Bladder microvascular endothelial cell (primary cell): Measurements from ENCODE around the gene AHSG. TPM values are rescaled to one million over a fixed set of nuclear protein-coding genes. Genes with fewer than 3 reads are reported as not detected.

Experiments
- total RNA-seq: library from RNA; depleted of rRNA; stranded (reverse); fragments of >200 nt; gene quantifications from 2 replicates; pipeline ENCODE4 v1.2.3, GENCODE V29; 2014

Gene AHSG
- not detected in 2 replicates for total RNA-seq

DNA sequence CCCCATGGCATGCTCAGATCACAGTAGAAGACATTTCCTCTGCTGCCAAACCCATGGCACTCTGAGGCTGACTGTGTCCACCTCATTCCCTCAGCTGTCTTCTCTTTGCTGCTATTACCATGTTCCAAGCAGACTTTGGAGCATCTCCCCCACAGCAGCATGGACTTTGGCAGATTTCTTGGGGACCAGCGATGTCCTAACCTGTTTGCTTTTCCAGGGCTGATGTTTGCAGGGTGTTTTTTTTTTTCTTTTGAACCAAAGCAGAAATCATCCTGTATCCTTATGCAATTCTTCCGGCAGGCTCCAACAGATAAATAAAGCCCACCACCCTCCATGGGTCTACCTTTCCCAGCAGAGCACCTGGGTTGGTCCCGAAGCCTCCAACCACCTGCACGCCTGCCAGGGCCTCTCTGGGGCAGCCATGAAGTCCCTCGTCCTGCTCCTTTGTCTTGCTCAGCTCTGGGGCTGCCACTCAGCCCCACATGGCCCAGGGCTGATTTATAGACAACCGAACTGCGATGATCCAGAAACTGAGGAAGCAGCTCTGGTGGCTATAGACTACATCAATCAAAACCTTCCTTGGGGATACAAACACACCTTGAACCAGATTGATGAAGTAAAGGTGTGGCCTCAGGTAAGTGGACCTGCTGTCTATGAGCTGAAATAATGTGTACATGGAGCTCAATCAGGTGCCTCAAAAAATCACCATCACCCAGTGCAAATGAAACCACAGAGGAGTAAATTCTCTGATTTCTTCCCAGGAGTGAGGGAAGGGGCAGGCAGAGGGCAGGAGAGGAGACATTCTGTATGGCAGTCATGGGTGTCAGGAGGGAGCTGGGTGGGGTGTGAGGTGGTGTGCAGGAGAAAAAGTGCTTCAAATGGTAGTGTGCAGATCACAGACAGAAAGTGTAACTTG, at the start of gene AHSG:
AHSG (plus strand) TSS at position 340 of the 916 bp plus-strand sequence; CDS start at position 422, 82 bp downstream.

GRCh38 chr3:186567072-186567921, 45.6 kb upstream of the AHSG start, which contains the start of gene TBCCD1:
Gene TBCCD1, minus strand, starts transcription at chr3:186567339. Its CDS starts 3,010 bp downstream, at chr3:186564329.

DNA sequence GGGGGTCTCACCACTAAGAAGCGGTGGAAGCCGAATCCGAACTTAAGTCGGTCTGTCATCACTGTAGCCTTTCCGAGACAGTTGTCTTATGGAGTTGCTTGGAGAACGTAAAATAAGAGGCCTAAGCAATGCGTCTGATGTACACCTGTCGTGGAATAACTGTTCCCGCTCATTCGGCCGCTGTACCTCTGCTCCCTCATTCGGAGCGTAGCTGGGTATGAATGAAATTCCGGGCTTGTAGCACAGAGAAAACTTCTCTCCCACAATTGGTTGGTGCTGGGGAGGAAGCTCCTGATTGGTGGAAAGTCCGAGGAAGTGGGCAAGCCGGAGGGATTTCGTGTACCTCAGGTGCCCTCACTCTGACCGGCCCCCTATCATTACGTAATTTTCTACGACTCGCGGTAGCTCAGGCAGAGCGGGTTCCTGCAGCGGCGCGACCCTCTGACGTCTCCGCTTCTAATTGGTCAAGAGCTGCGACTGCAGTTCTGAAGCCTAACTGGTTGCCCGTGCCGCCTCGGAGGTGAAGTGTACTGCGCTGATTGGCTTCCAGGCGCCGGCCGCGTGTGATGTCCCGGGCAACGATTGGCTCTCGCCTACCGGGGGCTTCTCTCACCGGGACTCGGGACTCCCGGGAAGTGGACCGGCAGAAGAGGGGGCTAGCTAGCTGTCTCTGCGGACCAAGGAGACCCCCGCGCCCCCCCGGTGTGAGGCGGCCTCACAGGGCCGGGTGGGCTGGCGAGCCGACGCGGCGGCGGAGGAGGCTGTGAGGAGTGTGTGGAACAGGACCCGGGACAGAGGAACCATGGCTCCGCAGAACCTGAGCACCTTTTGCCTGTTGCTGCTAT, 42.5 kb upstream of the AHSG start, which contains the start of gene DNAJB11:
DNAJB11 (plus strand) TSS at position 625 of the 845 bp plus-strand sequence; CDS start at position 803, 178 bp downstream.

DNA sequence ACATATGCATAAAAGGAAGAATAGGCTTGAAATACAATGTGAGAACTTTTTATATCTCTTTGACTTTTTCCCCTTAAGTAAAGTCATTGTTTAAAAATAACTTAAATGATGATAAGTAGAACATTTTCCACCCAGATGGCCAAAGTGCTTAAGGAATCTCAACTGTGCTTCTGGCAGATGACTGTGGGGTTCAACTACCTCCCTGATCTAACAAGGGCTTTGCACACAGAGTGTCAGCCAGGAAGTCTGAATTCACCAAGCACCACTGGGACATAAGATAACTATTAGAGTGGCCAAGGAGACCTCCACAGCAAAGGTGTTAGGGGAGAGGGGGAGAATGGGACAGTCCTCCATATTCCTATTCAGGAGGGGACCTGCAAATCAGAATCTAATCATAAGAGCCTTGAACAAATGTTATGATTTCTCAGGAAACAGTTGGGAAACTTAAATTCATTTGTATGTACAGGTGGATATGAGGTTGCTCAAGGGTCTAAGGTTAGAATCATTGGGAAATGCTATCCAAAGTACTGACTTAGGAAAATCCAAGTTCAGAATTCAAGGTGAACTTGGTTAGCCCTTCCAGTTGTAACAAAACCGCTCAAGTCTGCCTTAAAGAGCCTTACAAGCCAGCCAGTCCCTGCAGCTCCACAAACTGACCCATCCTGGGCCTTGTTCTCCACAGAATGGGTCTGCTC, 27.1 kb downstream of the AHSG start, which contains the start of gene FETUB:
FETUB (plus strand) TSS at position 622 of the 695 bp plus-strand sequence; CDS start at position 684, 62 bp downstream.

GRCh38 chr3:186665625-186666188, 52.8 kb downstream of the AHSG start, which contains the start of gene HRG:
Gene HRG, plus strand, starts transcription at chr3:186666014. Its CDS starts 18 bp downstream, at chr3:186666032.

Other genes with a start within 250 kb of the AHSG start
- 0.49 and 2.4 TPM in 2 replicates for gene CRYGS, start 68.7 kb upstream of the AHSG start, total RNA-seq
- gene TBCCD1, start 45.7 kb upstream of the AHSG start, total RNA-seq: 14.4 and 19.6 TPM in 2 replicates
- 46.5 and 68.8 TPM in 2 replicates for gene DNAJB11, start 42.3 kb upstream of the AHSG start, total RNA-seq
- not detected in 2 replicates for gene FETUB, start 27.3 kb downstream of the AHSG start, total RNA-seq
- gene HRG, start 53.0 kb downstream of the AHSG start, total RNA-seq: not detected in 2 replicates
- gene KNG1, start 104.3 kb downstream of the AHSG start, total RNA-seq: not detected in 2 replicates
- 344 and 803 TPM in 2 replicates for gene EIF4A2, start 170.5 kb downstream of the AHSG start, total RNA-seq
- 19.2 and 20.6 TPM in 2 replicates for gene RFC4, start 193.4 kb downstream of the AHSG start, total RNA-seq
- gene ADIPOQ, start 229.7 kb downstream of the AHSG start, total RNA-seq: not detected in 2 replicates